MM.1S (cell line): Measurements from ENCODE around the gene ENOSF1.

Source experiments
- DNase-seq: peaks from one replicate; pipeline ENCODE4 v3.0.0-alpha.2; 2015
- H2AFZ ChIP-seq: fragments of 300-600 bp; sonication (generic); 2 replicates; pipeline ENCODE4 v1.6.0; 2016; ENCODE audit warnings: antibody characterized with exemption, low read length
- H3F3A ChIP-seq: fragments of 300-600 bp; sonication (generic); 2 replicates; pipeline ENCODE4 v1.6.1; 2016; ENCODE audit warnings: mild to moderate bottlenecking, antibody characterized with exemption, low read length, moderate library complexity, mixed read lengths; ENCODE audit not compliant: insufficient read depth
- H3K27ac ChIP-seq: fragments of 300-600 bp; sonication (generic); 2 replicates; pipeline ENCODE4 v1.5.1; 2016; ENCODE audit warnings: mild to moderate bottlenecking, low read length
- H3K27me3 ChIP-seq: fragments of 300-600 bp; sonication (generic); replicated peaks from 2 replicates; pipeline ENCODE4 v1.6.0; 2016; ENCODE audit warnings: low read length; ENCODE audit not compliant: insufficient read depth
- H3K36me3 ChIP-seq: fragments of 300-600 bp; sonication (generic); replicated peaks from 2 replicates; pipeline ENCODE4 v1.6.1; 2016; ENCODE audit warnings: mild to moderate bottlenecking, low read length, mixed read lengths; ENCODE audit not compliant: insufficient read depth
- H3K4me1 ChIP-seq: fragments of 300-600 bp; sonication (generic); 2 replicates; pipeline ENCODE4 v1.6.1; 2016; ENCODE audit warnings: low read length, mixed read lengths
- H3K4me2 ChIP-seq: fragments of 300-600 bp; sonication (generic); 2 replicates; pipeline ENCODE4 v1.6.0; 2016; ENCODE audit warnings: low read depth, low read length
- H3K4me3 ChIP-seq: fragments of 300-600 bp; sonication (generic); 2 replicates; pipeline ENCODE4 v1.5.1; 2016; ENCODE audit warnings: low read length, mixed read lengths
- H3K79me2 ChIP-seq: fragments of 300-600 bp; sonication (generic); 2 replicates; pipeline ENCODE4 v1.6.1; 2016; ENCODE audit warnings: mixed run types, low read length, mixed read lengths
- H3K9ac ChIP-seq: fragments of 300-600 bp; sonication (generic); 2 replicates; pipeline ENCODE4 v1.6.1; 2016; ENCODE audit warnings: low read length, mixed read lengths
- H3K9me2 ChIP-seq: fragments of 300-600 bp; sonication (generic); replicated peaks from 2 replicates; pipeline ENCODE4 v1.6.1; 2016; ENCODE audit warnings: mild to moderate bottlenecking, low read length, mixed read lengths; ENCODE audit not compliant: insufficient read depth
- H3K9me3 ChIP-seq: fragments of 300-600 bp; sonication (generic); replicated peaks from 2 replicates; pipeline ENCODE4 v1.6.1; 2016; ENCODE audit warnings: mild to moderate bottlenecking, low read length, mixed read lengths; ENCODE audit not compliant: insufficient read depth
- H4K20me1 ChIP-seq: fragments of 300-600 bp; sonication (generic); 2 replicates; pipeline ENCODE4 v1.6.1; 2016; ENCODE audit warnings: mild to moderate bottlenecking, low read length, moderate library complexity, mixed read lengths; ENCODE audit not compliant: insufficient read depth
- EZH2 ChIP-seq: fragments of 300-600 bp; sonication (generic); optimal IDR thresholded peaks from 2 replicates; pipeline ENCODE3; 2017; ENCODE audit warnings: low read depth, mild to moderate bottlenecking, antibody characterized with exemption, low read length, mixed read lengths
- EZH2phosphoT487 ChIP-seq: fragments of 300-600 bp; sonication (generic); IDR thresholded peaks from 2 replicates; pipeline ENCODE4 v1.6.1; 2018; ENCODE audit warnings: antibody characterized with exemption, low read length
- TF ChIP-seq, protein P1 (sequence below): fragments of 300-600 bp; sonication (generic); IDR thresholded peaks from 2 replicates; pipeline ENCODE4 v1.5.1; 2016; ENCODE audit warnings: antibody characterized with exemption, low read length, mixed read lengths

Gene ENOSF1

DNA sequence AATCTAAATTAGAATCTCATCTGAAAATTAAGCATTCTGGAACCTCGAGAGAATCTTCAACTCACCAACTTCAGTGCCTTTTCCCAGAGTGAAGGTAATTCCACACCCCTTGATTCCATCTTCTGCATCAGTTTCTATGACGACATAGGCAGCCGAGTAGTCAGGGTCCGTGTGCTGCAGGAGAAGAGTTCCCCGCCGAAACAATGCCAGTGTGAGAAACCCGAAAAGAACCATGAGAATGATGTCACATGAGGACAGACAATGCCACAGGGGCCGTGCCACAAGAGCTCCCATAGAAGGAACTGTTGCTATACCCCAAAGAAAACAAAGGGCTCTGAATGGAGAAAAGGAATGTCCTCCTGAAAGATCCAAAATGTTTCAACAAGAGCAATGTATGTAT, 6.0 kb downstream of the ENOSF1 start:
- no peak overlapping the region for H3K4me3 ChIP-seq
- DNase-seq: no peak
- no peaks in the 10 kb centered on the region for H3F3A ChIP-seq
- H3K9me2 ChIP-seq: no peaks in the 10 kb centered on the region
- no peaks in the 10 kb centered on the region for H3K4me1 ChIP-seq
- no peak overlapping the region for H3K9ac ChIP-seq
- TF ChIP-seq EZH2phosphoT487: no peak
- TF ChIP-seq, protein P1, sequence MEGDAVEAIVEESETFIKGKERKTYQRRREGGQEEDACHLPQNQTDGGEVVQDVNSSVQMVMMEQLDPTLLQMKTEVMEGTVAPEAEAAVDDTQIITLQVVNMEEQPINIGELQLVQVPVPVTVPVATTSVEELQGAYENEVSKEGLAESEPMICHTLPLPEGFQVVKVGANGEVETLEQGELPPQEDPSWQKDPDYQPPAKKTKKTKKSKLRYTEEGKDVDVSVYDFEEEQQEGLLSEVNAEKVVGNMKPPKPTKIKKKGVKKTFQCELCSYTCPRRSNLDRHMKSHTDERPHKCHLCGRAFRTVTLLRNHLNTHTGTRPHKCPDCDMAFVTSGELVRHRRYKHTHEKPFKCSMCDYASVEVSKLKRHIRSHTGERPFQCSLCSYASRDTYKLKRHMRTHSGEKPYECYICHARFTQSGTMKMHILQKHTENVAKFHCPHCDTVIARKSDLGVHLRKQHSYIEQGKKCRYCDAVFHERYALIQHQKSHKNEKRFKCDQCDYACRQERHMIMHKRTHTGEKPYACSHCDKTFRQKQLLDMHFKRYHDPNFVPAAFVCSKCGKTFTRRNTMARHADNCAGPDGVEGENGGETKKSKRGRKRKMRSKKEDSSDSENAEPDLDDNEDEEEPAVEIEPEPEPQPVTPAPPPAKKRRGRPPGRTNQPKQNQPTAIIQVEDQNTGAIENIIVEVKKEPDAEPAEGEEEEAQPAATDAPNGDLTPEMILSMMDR: no peak
- TF ChIP-seq EZH2: no peak
- no peaks in the 10 kb centered on the region for H3K27me3 ChIP-seq
- H3K9me3 ChIP-seq: no peaks in the 10 kb centered on the region
- no peak overlapping the region for H3K4me2 ChIP-seq
- no peak overlapping the region for H2AFZ ChIP-seq
- H4K20me1 ChIP-seq: no peaks in the 10 kb centered on the region
- no peak overlapping the region for H3K27ac ChIP-seq
- H3K79me2 ChIP-seq: peaks cover 15% of the 10 kb centered on the region
- no peaks in the 10 kb centered on the region for H3K36me3 ChIP-seq

DNA sequence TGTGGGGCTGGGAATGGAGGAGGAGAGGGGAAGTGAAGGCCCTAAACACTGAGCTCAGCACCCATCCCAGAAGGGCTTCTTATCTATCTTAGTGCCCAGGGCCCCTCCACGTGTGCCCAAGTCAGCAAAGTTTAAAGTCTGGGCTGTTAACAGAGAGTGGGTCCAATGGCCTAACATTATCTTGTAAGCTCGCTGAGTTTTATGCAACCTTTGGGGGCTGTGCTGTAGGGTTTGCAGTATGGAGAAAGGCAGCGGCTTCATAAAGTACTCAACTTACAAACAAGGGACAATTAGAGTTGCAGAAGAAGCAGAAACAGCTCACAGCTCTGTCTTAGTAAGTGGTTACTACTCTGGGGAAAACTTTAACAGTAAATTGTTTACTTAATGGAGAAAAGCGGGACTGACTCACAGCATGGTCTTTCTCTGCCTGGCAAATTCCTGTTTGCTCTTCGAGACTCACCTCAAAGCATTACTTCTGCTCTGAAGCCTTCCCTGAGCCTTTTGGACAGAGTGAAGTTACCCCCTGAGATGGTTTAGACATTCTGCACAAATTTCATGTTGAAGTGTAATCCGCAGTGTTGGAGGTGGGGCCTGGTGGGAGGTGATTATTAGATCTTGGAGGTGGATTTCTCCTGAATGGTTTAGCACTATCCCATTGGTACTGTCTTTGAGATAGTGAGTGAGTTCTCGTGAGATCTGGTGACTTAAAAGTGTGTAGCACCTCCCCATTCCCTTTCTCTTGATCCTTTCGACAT, 9.0 kb downstream of the ENOSF1 start:
- H3K4me2 ChIP-seq: no peak overlapping the region
- H3K9ac ChIP-seq: no peak overlapping the region
- H3K4me3 ChIP-seq: no peak overlapping the region
- H3K27ac ChIP-seq: no peak overlapping the region
- H3K4me1 ChIP-seq: no peaks in the 10 kb centered on the region
- TF ChIP-seq EZH2 (no peak), EZH2phosphoT487 (no peak)
- TF ChIP-seq, protein P1: no peak
- no peaks in the 10 kb centered on the region for H3K79me2 ChIP-seq
- no peaks in the 10 kb centered on the region for H3K9me3 ChIP-seq
- no peaks in the 10 kb centered on the region for H3K9me2 ChIP-seq
- no peaks in the 10 kb centered on the region for H3F3A ChIP-seq
- no peak overlapping the region for H2AFZ ChIP-seq
- no peaks in the 10 kb centered on the region for H3K27me3 ChIP-seq
- no peaks in the 10 kb centered on the region for H3K36me3 ChIP-seq
- no peaks in the 10 kb centered on the region for H4K20me1 ChIP-seq
- DNase-seq: no peak

DNA sequence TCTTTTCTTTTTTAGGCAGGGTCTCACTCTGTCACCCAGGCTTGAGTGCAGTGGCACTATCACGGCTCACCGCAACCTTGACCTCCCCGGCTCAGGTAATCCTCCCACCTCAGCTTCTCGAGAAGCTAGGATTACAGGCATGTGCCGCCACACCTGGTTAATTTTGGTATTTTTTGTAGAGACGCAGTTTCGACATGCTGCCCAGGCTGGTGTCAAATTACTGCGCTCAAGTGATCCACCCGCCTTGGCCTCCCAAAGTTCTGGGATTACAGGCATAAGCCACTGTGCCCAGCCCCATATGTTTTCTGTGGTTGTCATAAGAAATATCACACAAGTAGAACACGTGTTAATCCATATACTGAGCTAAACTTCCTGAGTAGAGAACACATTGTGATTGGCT, 14.6 kb downstream of the ENOSF1 start:
- TF ChIP-seq EZH2phosphoT487 (no peak), EZH2 (no peak)
- TF ChIP-seq, protein P1: no peak
- no peaks in the 10 kb centered on the region for H4K20me1 ChIP-seq
- H3K27ac ChIP-seq: no peak overlapping the region
- no peaks in the 10 kb centered on the region for H3K9me3 ChIP-seq
- no peak overlapping the region for H3K9ac ChIP-seq
- H3K9me2 ChIP-seq: no peaks in the 10 kb centered on the region
- H2AFZ ChIP-seq: no peak overlapping the region
- no peak overlapping the region for H3K4me3 ChIP-seq
- DNase-seq: no peak
- H3K27me3 ChIP-seq: no peaks in the 10 kb centered on the region
- H3K4me1 ChIP-seq: no peaks in the 10 kb centered on the region
- no peaks in the 10 kb centered on the region for H3K36me3 ChIP-seq
- no peaks in the 10 kb centered on the region for H3F3A ChIP-seq
- H3K4me2 ChIP-seq: no peak overlapping the region
- no peaks in the 10 kb centered on the region for H3K79me2 ChIP-seq
